ENCODE results near the gene DTX4. TPM values are rescaled to one million over a fixed set of nuclear protein-coding genes. Genes with fewer than 3 reads are reported as not detected.

DTX4 gene
- total RNA-seq, 4 donors from 2014 or later: 8.3 to 11.5 (median 8.9) TPM

DNA sequence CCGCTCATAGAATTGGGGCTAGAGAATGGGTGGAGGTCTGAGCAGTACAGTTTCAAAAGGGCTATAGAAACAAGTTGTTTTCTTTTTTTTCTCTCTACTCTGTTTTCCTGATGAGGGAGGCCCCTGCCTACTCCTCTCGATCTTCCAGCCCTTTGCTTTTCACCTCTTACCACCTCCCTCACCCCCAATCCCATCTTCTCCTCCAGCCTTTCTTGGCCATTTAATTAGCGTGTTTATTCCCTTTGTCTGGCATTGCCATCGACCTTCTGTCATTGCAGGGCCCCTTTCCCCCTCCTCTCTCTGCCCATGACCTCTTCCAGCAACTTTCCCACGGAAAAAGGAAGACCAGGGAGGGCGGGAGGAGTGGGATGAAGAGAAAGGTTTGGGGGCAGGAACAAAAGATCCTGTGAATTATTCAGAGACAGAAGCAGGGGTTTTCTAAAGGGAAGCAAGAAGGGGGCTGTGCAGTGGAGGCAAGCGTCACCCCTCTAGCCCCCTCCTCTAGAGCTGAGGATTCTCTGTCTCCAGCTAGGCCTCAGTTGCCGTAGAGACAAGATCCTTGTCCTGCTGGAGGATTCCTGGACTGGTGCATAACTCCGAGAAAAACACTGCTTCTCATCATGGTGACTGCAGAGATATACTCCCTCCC is 12.9 kb downstream of the DTX4 start:
- Histone ChIP-seq H3K4me3 (no peak overlapping the region), H3K27me3 (no peaks in the 10 kb centered on the region), H3K9me3 (no peaks in the 10 kb centered on the region), H3K36me3 (peaks cover 7% of the 10 kb centered on the region), H3K27ac (no peak overlapping the region), H3K4me1 (peaks cover 32% of the 10 kb centered on the region)
- WGBS: 76% methylated on average over 9 of the region's 9 CpGs
- TF ChIP-seq CTCF (IDR thresholded peaks at IDR 0.05) (no peak), POLR2A (IDR thresholded peaks at IDR 0.05) (no peak), EP300 (IDR thresholded peaks at IDR 0.05) (no peak), POLR2AphosphoS5 (IDR thresholded peaks at IDR 0.05) (no peak)
- DNase-seq (ENCODE audit: low spot score in 2 of 2): no peak

DNA sequence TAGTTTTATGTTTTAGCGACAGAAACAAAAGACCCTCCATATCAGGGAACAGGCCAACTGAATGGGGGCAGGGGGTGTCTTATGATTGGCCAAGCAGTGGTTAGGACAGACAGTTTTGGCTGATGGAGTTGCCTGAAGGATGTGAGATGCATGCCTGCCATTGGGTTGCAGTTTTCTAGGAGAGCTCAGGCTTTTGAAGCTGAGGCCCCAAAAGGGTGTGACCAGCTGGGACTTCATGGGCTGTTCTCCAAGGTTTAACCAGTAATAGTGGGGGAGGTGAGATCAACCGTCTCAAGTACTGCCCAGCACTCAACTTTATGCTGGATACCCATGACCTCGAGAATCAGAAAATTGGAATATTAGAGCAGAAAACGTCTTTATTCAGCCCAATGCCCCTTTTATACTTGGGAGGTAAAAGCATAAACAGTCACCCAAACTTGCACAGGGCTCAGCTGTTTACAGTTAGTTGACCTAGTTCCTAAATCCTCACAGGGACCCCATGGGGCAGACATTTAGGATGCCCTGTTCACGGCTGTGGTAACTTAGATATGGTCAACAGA is 13.5 kb downstream of the DTX4 start:
- no peak for DNase-seq (ENCODE audit: low spot score in 2 of 2)
- TF ChIP-seq POLR2A (IDR thresholded peaks at IDR 0.05): no peak
- TF ChIP-seq EP300 (IDR thresholded peaks at IDR 0.05): no peak
- no peak for TF ChIP-seq CTCF (IDR thresholded peaks at IDR 0.05)
- no peak for TF ChIP-seq POLR2AphosphoS5 (IDR thresholded peaks at IDR 0.05)
- no peaks in the 10 kb centered on the region for H3K27me3 ChIP-seq
- no peak overlapping the region for H3K27ac ChIP-seq
- WGBS: 70% methylated on average over 5 of the region's 5 CpGs
- no peak overlapping the region for H3K4me3 ChIP-seq
- H3K9me3 ChIP-seq: no peaks in the 10 kb centered on the region
- peaks cover 7% of the 10 kb centered on the region for H3K36me3 ChIP-seq
- peaks cover 32% of the 10 kb centered on the region for H3K4me1 ChIP-seq

DNA sequence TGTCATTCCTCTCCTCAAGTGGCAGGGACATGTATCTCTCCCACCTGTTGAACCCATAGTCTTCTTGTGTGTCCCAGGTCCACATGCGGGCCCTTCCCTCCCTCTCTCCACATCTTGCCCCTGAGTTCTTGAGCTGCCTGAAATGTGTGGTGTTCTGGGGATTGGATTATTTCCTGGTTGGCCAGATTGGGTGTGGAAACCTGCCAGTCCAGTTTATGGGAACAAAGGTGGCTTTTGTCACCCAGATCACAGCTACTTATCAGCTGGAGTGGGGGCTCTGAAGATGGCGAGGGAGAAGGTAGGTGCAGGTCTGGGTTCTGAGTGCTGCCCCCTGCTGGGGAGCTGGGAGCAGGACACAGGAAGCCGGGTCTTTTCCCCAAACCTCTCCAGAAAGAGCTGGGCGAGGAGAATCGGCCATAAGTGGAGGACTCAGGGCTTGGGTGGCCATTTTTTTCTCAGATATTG is 14.2 kb downstream of the DTX4 start:
- H3K9me3 ChIP-seq: no peaks in the 10 kb centered on the region
- DNase-seq (ENCODE audit: low spot score in 2 of 2): no peak
- H3K27ac ChIP-seq: peak overlapping the region; percentile 20
- peaks cover 32% of the 10 kb centered on the region for H3K4me1 ChIP-seq
- TF ChIP-seq CTCF (IDR thresholded peaks at IDR 0.05): peak in 1 of 2 donors; percentile 52
- no peak for TF ChIP-seq POLR2AphosphoS5 (IDR thresholded peaks at IDR 0.05)
- no peak overlapping the region for H3K4me3 ChIP-seq
- H3K36me3 ChIP-seq: peaks cover 7% of the 10 kb centered on the region
- 60% methylated on average over 3 of the region's 5 CpGs for WGBS
- H3K27me3 ChIP-seq: no peaks in the 10 kb centered on the region

DNA sequence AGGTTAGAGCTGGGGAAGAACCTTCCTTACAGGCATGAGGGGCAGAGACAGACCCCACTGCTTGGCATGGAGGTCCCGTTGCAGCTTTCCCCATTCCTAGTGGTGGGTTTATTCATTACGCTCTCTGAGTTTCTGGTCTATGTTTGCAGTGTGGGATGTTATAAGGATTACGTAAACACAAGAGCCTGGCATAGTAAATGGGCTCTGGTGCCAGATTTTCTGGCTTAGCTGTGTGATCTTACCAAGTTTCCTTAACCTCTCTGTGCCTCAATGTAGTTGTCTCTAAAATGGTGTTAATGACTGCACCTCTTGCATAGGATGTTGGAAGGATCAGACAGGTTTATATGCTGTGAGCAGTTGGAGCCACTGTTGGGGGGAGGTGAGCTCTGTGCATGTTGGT is 15.1 kb downstream of the DTX4 start:
- H3K9me3 ChIP-seq: no peaks in the 10 kb centered on the region
- H3K27me3 ChIP-seq: no peaks in the 10 kb centered on the region
- no peak overlapping the region for H3K4me3 ChIP-seq
- peak overlapping the region; percentile 20 for H3K27ac ChIP-seq
- peaks cover 7% of the 10 kb centered on the region for H3K36me3 ChIP-seq
- peaks cover 32% of the 10 kb centered on the region for H3K4me1 ChIP-seq
- TF ChIP-seq EP300 (IDR thresholded peaks at IDR 0.05) (no peak), POLR2A (IDR thresholded peaks at IDR 0.05) (no peak), CTCF (IDR thresholded peaks at IDR 0.05) (no peak), POLR2AphosphoS5 (IDR thresholded peaks at IDR 0.05) (no peak)
- DNase-seq (ENCODE audit: low spot score in 2 of 2): no peak
- 62% methylated on average over 3 of the region's 3 CpGs for WGBS

DNA sequence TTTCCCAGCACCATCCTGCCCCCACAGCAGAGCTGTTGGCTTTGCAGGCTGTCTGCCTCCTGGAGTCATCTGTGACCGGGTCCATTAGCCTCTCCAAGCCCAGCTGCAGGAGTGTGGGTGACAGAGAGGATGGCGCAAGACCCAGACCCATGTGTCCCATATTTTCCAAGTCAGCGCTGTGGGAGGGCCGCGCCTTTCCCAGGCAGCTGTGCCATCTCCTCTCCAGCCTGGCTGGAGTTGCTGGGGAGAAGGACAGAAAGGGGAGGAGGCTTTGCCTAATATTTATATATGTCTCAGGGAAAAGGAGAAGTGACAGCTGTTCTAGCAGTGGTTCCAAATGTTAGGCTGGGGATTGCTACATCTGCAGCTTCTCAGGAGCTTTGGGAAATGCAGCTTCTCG is 15.7 kb downstream of the DTX4 start:
- Histone ChIP-seq H3K9me3 (no peaks in the 10 kb centered on the region), H3K36me3 (peaks cover 8% of the 10 kb centered on the region), H3K27me3 (no peaks in the 10 kb centered on the region), H3K27ac (no peak overlapping the region), H3K4me3 (no peak overlapping the region), H3K4me1 (peaks cover 32% of the 10 kb centered on the region)
- WGBS: 66% methylated on average over 6 of the region's 6 CpGs
- TF ChIP-seq POLR2A (IDR thresholded peaks at IDR 0.05): no peak
- TF ChIP-seq POLR2AphosphoS5 (IDR thresholded peaks at IDR 0.05): no peak
- TF ChIP-seq EP300 (IDR thresholded peaks at IDR 0.05): no peak
- TF ChIP-seq CTCF (IDR thresholded peaks at IDR 0.05): no peak
- DNase-seq (ENCODE audit: low spot score in 2 of 2): peak; percentile 85 to 87
